Ishikawa (cell line): Measurements from ENCODE around the gene OR10H2.

ENCODE experiments used
- CEBPB ChIP-seq: IDR thresholded peaks from 2 replicates; pipeline ENCODE4 v1.6.1; 2012
- EGR1 ChIP-seq: IDR thresholded peaks from 2 replicates; pipeline ENCODE4 v1.6.1; 2012
- NFIC ChIP-seq: IDR thresholded peaks from 2 replicates; pipeline ENCODE4 v1.6.1; 2012

DNA sequence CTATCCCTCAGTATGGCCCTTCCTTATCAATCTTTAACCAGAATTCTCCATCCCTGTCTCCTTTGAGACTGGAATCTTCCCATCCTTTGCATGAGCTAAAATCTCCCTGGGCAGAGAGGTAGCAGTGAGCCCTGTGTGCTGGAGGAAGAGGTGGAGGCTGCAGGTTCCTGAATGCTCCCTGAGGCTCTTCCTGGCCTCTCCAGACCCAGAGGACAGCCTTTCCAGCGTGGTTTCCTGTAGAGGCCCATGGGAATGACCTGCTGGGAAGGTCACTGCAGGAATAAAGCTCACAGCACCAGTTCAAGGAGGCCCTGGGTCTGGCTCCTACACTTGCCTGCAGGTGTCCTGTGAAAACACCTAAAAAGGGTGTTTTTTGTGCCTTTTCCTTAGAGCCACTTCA, 4.6 kb downstream of the OR10H2 start:
- no peak for TF ChIP-seq CEBPB
- no peak for TF ChIP-seq EGR1
- no peak for TF ChIP-seq NFIC
